Vagina (tissue), 2 donors: ENCODE data around the gene GART.

Source experiments
- POLR2A ChIP-seq, 2 donors: fragments of 450-650 bp; IDR thresholded peaks; one replicate each; pipeline ENCODE4 v1.6.1; 2017; ENCODE audit warnings: antibody characterized with exemption in 2 of 2, mild to moderate bottlenecking in 2 of 2, moderate library complexity in 2 of 2
- POLR2AphosphoS5 ChIP-seq, 2 donors: sonication (generic); formaldehyde crosslinking; IDR thresholded peaks; one replicate each; pipeline ENCODE4 v1.9.0; 2017; ENCODE audit warnings: antibody characterized with exemption in 2 of 2, mild to moderate bottlenecking in 2 of 2, low read depth in 1 of 2; ENCODE audit not compliant: insufficient read depth in 1 of 2
- TF ChIP-seq, protein P1 (sequence below), 3 experiments: fragments of 450-650 bp in 2 of 3; fragments of 200-600 bp in 1 of 3; sonication (generic) in 1 of 3; IDR thresholded peaks; one replicate each; pipeline ENCODE4 v1.5.1; 2017 to 2019; ENCODE audit warnings: antibody characterized with exemption in 3 of 3, mild to moderate bottlenecking in 2 of 3, moderate library complexity in 2 of 3

GRCh38 chr21:33531007-33531406 is 10.9 kb downstream of the GART start:
- TF ChIP-seq, protein P1, sequence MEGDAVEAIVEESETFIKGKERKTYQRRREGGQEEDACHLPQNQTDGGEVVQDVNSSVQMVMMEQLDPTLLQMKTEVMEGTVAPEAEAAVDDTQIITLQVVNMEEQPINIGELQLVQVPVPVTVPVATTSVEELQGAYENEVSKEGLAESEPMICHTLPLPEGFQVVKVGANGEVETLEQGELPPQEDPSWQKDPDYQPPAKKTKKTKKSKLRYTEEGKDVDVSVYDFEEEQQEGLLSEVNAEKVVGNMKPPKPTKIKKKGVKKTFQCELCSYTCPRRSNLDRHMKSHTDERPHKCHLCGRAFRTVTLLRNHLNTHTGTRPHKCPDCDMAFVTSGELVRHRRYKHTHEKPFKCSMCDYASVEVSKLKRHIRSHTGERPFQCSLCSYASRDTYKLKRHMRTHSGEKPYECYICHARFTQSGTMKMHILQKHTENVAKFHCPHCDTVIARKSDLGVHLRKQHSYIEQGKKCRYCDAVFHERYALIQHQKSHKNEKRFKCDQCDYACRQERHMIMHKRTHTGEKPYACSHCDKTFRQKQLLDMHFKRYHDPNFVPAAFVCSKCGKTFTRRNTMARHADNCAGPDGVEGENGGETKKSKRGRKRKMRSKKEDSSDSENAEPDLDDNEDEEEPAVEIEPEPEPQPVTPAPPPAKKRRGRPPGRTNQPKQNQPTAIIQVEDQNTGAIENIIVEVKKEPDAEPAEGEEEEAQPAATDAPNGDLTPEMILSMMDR (IDR thresholded peaks at IDR 0.05): no peak
- TF ChIP-seq POLR2A (IDR thresholded peaks at IDR 0.05): no peak
- TF ChIP-seq POLR2AphosphoS5 (IDR thresholded peaks at IDR 0.05; ENCODE audit: insufficient read depth in 1 of 2, low read depth in 1 of 2): no peak
